Activated CD4-positive, alpha-beta T cell treated with anti-CD3 and anti-CD28 coated beads for 48 hours (primary cell): ENCODE results near the gene FOXL2.
A peak's percentile ranks its signal among the peaks of the same experiment; 100 is the strongest.
"Not testable (repeated sequence)": the region's sequence is repeated elsewhere in the genome, so short reads cannot be mapped to it uniquely, and the experiment has no call there.

Experiments used
- DNase-seq: peaks from one replicate; pipeline ENCODE4 v3.0.0-alpha.2; 2020

The FOXL2 gene

GRCh38 chr3:138923531-138923994 is 23.4 kb downstream of the FOXL2 start:
- peak; percentile 91 for DNase-seq

GRCh38 chr3:138922400-138922799 is 24.5 kb downstream of the FOXL2 start:
- not testable (repeated sequence) for DNase-seq

GRCh38 chr3:138921316-138922292 is 25.3 kb downstream of the FOXL2 start:
- DNase-seq: no peak

GRCh38 chr3:138919325-138919724 is 27.6 kb downstream of the FOXL2 start:
- DNase-seq: no peak

GRCh38 chr3:138916824-138917223 is 30.1 kb downstream of the FOXL2 start:
- no peak for DNase-seq

- DNase-seq: peak; percentile 91
Observed at GRCh38 chr3:138915503-138916498, 31.1 kb downstream of the FOXL2 start.

GRCh38 chr3:138914870-138915502 is 32.0 kb downstream of the FOXL2 start:
- DNase-seq: no peak

GRCh38 chr3:138913766-138914165 is 33.2 kb downstream of the FOXL2 start:
- no peak for DNase-seq

GRCh38 chr3:138912237-138912636 is 34.7 kb downstream of the FOXL2 start:
- no peak for DNase-seq

- no peak for DNase-seq
Observed at GRCh38 chr3:138911621-138912020, 35.3 kb downstream of the FOXL2 start.

GRCh38 chr3:138909904-138910303 is 37.0 kb downstream of the FOXL2 start:
- DNase-seq: no peak

- DNase-seq: no peak
Observed at GRCh38 chr3:138908846-138909245, 38.1 kb downstream of the FOXL2 start.

- no peak for DNase-seq
Observed at GRCh38 chr3:138907539-138907938, 39.4 kb downstream of the FOXL2 start.

- DNase-seq: no peak
Observed at GRCh38 chr3:138902171-138902570, 44.8 kb downstream of the FOXL2 start.

GRCh38 chr3:138901567-138901966 is 45.4 kb downstream of the FOXL2 start:
- DNase-seq: no peak

- DNase-seq: no peak
Observed at GRCh38 chr3:138899351-138899991, 47.5 kb downstream of the FOXL2 start.

- DNase-seq: no peak
Observed at GRCh38 chr3:138898708-138899107, 48.2 kb downstream of the FOXL2 start.

GRCh38 chr3:138898301-138898700 is 48.6 kb downstream of the FOXL2 start:
- no peak for DNase-seq
